Measurements from ENCODE around the gene IFITM2. TPM values are rescaled to one million over a fixed set of nuclear protein-coding genes. Genes with fewer than 3 reads are reported as not detected.

The IFITM2 gene
- total and polyA plus RNA-seq, 2 of the 4 experiments (the other 2 are of a cell fraction): 31.2 to 564 TPM

DNA sequence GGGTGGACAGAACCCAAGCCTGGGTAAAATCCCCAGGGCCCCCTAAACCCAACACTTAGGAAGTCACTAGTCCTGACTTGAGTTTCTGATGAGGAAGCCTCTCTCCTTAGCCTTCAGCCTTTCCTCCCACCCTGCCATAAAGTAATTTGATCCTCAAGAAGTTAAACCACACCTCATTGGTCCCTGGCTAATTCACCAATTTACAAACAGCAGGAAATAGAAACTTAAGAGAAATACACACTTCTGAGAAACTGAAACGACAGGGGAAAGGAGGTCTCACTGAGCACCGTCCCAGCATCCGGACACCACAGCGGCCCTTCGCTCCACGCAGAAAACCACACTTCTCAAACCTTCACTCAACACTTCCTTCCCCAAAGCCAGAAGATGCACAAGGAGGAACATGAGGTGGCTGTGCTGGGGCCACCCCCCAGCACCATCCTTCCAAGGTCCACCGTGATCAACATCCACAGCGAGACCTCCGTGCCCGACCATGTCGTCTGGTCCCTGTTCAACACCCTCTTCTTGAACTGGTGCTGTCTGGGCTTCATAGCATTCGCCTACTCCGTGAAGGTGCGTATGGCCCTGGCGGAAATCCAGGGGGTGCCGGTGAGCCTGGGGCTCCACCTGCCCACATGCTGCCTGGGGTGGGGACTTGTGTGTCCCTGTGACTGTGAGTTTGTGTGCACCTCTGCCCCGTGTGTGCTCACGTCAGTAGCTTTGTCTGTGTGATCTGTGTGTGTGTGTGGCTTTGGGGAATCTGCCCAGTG lies 6.4 kb downstream of the IFITM2 start, which contains the start of gene IFITM1:
Gene IFITM1 (plus strand): TSS at position 254 of the 767 bp plus-strand sequence. CDS start 131 bp downstream, at position 385.
- TSS peak; percentile 94 for BruUV-seq (replicated peaks)
- Histone ChIP-seq H3K4me1 (ENCODE audit: control insufficient read depth, insufficient read depth, low read length) (peaks cover 23% of the 10 kb centered on the region), H2BK5ac (ENCODE audit: low read depth, low read length, poor library complexity, severe bottlenecking) (peak within 1 kb of the TSS; percentile 87), H4K8ac (ENCODE audit: low read depth in 2 of 2, low read length in 2 of 2) (peak within 1 kb of the TSS; percentile 45 to 87), H3K56ac (ENCODE audit: extremely low read depth, insufficient read depth, low read length) (peak within 1 kb of the TSS; percentile 88), H3K27ac (ENCODE audit: insufficient read depth, low read length) (peak within 1 kb of the TSS; percentile 85), H2BK20ac (ENCODE audit: low read depth, low read length) (peak within 1 kb of the TSS; percentile 62; the same call in 1 of the 2 replicates), H2AK9ac (replicated peaks; ENCODE audit: low read depth, low read length, poor library complexity) (peak within 1 kb of the TSS; percentile 99), H3K9me3 (ENCODE audit: control insufficient read depth, insufficient read depth, low read length) (no peaks in the 10 kb centered on the region), H3K9ac (ENCODE audit: low read depth, low read length) (peak within 1 kb of the TSS; percentile 67), H3K36me3 (ENCODE audit: control insufficient read depth, insufficient read depth, low read length) (peaks cover 5% of the 10 kb centered on the region; the same call in 1 of the 2 replicates), H3K4me2 (ENCODE audit: low read depth, low read length) (peak within 1 kb of the TSS; percentile 62), H3K27me3 (ENCODE audit: control insufficient read depth, insufficient read depth, low read length) (no peaks in the 10 kb centered on the region), H3K4ac (ENCODE audit: low read depth, low read length) (peak within 1 kb of the TSS; percentile 88), H2AK5ac (ENCODE audit: low read depth, low read length) (peak within 1 kb of the TSS; percentile 92), H4K20me1 (ENCODE audit: insufficient read depth, low read length) (peaks cover 3% of the 10 kb centered on the region; the same call in 1 of the 2 replicates), H2AFZ (replicated peaks; ENCODE audit: low read length, poor library complexity) (peak within 1 kb of the TSS; percentile 95), H3K14ac (replicated peaks; ENCODE audit: low read depth, low read length) (peak within 1 kb of the TSS; percentile 87), H2BK15ac (ENCODE audit: low read depth, low read length) (peak within 1 kb of the TSS; percentile 49; the same call in 2 of the 3 replicates), H2BK120ac (ENCODE audit: low read depth, low read length) (peak within 1 kb of the TSS; percentile 71), H3K4me3 (ENCODE audit: insufficient read depth, low read depth, low read length) (peak within 1 kb of the TSS; percentile 44), H3K9me1 (ENCODE audit: insufficient read depth, low read length) (0 out of 2 replicates have a peak, but pooled peaks cover 5% of the 10 kb centered on the region), H3K23ac (ENCODE audit: low read depth, low read length) (peak within 1 kb of the TSS; percentile 90), H3K79me1 (ENCODE audit: low read depth in 1 of 2, low read length in 2 of 2) (peaks cover 5 to 37% of the 10 kb centered on the region in 2 experiments; a peak in 3 of 4 replicates), H4K91ac (ENCODE audit: insufficient read depth, low read depth, low read length) (peak within 1 kb of the TSS; percentile 88), H3K18ac (ENCODE audit: low read depth, low read length) (peak within 1 kb of the TSS; percentile 52), H4K5ac (ENCODE audit: low read depth, low read length) (peak within 1 kb of the TSS; percentile 57)
- WGBS, 2 experiments (ENCODE audit: extremely low coverage in 2 of 2, insufficient read length in 1 of 2): 37% methylated on average over 3 of the region's 18 CpGs; no CpG with 5 or more reads in 1 of the 2 experiments
- dilution Hi-C loops (cut with HindIII; ENCODE audit: low sequenced_read_pairs, unreplicated experiment): no loop called here
- intact Hi-C loops (cut with micrococcal nuclease): loop anchor here (2.0 kb wide), 1 partner anchor 43 kb away; no protein-coding TSS in a partner anchor
- DNase-seq (peak; percentile 84), ATAC-seq (ENCODE audit: low read depth) (peak; percentile 36)
- CTCF ChIA-PET: no interaction called here
- in situ Hi-C loops (cut with MboI; ENCODE audit: low sequenced_read_pairs): no loop called here
- POLR2A ChIA-PET (ENCODE audit: unreplicated experiment): no interaction called here
- TF ChIP-seq SMC3 (IDR thresholded peaks at IDR 0.05; ENCODE audit: low read depth, low read length) (no peak), ELK1 (IDR thresholded peaks at IDR 0.05; ENCODE audit: borderline replicate concordance, low read depth, low read length) (no peak), MAZ (IDR thresholded peaks at IDR 0.05; ENCODE audit: borderline replicate concordance, low read depth, low read length) (no peak), RFX5 (IDR thresholded peaks at IDR 0.05; ENCODE audit: low read depth, low read length) (no peak), MAFK (IDR thresholded peaks at IDR 0.05; ENCODE audit: low read depth, low read length) (no peak), NFE2L2 (IDR thresholded peaks at IDR 0.05; ENCODE audit: low read depth, low read length) (no peak), CEBPB (IDR thresholded peaks at IDR 0.05; ENCODE audit: low read depth, low read length) (no peak), BHLHE40 (IDR thresholded peaks at IDR 0.05; ENCODE audit: low read depth, low read length) (no peak), FOS (IDR thresholded peaks at IDR 0.05; ENCODE audit: low read depth, low read length) (no peak), RAD21 (IDR thresholded peaks at IDR 0.05; ENCODE audit: low read length) (no peak), RCOR1 (IDR thresholded peaks at IDR 0.05; ENCODE audit: insufficient replicate concordance, low read length) (no peak), CHD1 (IDR thresholded peaks at IDR 0.05; ENCODE audit: low read depth, low read length) (no peak)
- TF ChIP-seq, protein P1, sequence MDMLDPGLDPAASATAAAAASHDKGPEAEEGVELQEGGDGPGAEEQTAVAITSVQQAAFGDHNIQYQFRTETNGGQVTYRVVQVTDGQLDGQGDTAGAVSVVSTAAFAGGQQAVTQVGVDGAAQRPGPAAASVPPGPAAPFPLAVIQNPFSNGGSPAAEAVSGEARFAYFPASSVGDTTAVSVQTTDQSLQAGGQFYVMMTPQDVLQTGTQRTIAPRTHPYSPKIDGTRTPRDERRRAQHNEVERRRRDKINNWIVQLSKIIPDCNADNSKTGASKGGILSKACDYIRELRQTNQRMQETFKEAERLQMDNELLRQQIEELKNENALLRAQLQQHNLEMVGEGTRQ (IDR thresholded peaks at IDR 0.05; ENCODE audit: low read depth, low read length): no peak
- TF ChIP-seq, protein P2, sequence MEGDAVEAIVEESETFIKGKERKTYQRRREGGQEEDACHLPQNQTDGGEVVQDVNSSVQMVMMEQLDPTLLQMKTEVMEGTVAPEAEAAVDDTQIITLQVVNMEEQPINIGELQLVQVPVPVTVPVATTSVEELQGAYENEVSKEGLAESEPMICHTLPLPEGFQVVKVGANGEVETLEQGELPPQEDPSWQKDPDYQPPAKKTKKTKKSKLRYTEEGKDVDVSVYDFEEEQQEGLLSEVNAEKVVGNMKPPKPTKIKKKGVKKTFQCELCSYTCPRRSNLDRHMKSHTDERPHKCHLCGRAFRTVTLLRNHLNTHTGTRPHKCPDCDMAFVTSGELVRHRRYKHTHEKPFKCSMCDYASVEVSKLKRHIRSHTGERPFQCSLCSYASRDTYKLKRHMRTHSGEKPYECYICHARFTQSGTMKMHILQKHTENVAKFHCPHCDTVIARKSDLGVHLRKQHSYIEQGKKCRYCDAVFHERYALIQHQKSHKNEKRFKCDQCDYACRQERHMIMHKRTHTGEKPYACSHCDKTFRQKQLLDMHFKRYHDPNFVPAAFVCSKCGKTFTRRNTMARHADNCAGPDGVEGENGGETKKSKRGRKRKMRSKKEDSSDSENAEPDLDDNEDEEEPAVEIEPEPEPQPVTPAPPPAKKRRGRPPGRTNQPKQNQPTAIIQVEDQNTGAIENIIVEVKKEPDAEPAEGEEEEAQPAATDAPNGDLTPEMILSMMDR (conservative IDR thresholded peaks at IDR 0.05; ENCODE audit: low read depth, low read length): no peak

All from IMR-90 (cell line).